Jurkat, Clone E6-1 (cell line): ENCODE results near the gene KLLN.
"Not testable (repeated sequence)": the region's sequence is repeated elsewhere in the genome, so short reads cannot be mapped to it uniquely, and the experiment has no call there.

ENCODE experiments used
- DNase-seq: peaks from one replicate; pipeline ENCODE4 v3.0.0-alpha.2; 2011; ENCODE audit warnings: low read depth, low spot score
- H3K4me3 ChIP-seq: 2 replicates; pipeline ENCODE4 v1.5.1; 2011; ENCODE audit warnings: mild to moderate bottlenecking, low read length, control low read depth, moderate library complexity

The KLLN gene

GRCh38 chr10:87845624-87845998 lies 17.7 kb downstream of the KLLN start:
- DNase-seq = no peak
- no peak overlapping the region for H3K4me3 ChIP-seq

- no peak for DNase-seq
- no peak overlapping the region for H3K4me3 ChIP-seq
Observed at GRCh38 chr10:87844837-87845623, 18.3 kb downstream of the KLLN start.

- no peak overlapping the region for H3K4me3 ChIP-seq
- DNase-seq = no peak
Observed at GRCh38 chr10:87843714-87844113, 19.6 kb downstream of the KLLN start.

GRCh38 chr10:87842776-87843497 lies 20.4 kb downstream of the KLLN start:
- DNase-seq = no peak
- no peak overlapping the region for H3K4me3 ChIP-seq

- no peak for DNase-seq
- H3K4me3 ChIP-seq = no peak overlapping the region
Observed at GRCh38 chr10:87842220-87842641, 21.1 kb downstream of the KLLN start.

GRCh38 chr10:87841186-87841585 lies 22.1 kb downstream of the KLLN start:
- no peak for DNase-seq
- no peak overlapping the region for H3K4me3 ChIP-seq

GRCh38 chr10:87838650-87839049 lies 24.7 kb downstream of the KLLN start:
- H3K4me3 ChIP-seq = no peak overlapping the region
- DNase-seq = no peak

GRCh38 chr10:87837445-87837844 lies 25.9 kb downstream of the KLLN start:
- no peak overlapping the region for H3K4me3 ChIP-seq
- DNase-seq = no peak

GRCh38 chr10:87836098-87836497 lies 27.2 kb downstream of the KLLN start:
- no peak overlapping the region for H3K4me3 ChIP-seq
- no peak for DNase-seq

GRCh38 chr10:87829986-87830729 lies 33.2 kb downstream of the KLLN start:
- no peak for DNase-seq

GRCh38 chr10:87829051-87829450 lies 34.3 kb downstream of the KLLN start:
- H3K4me3 ChIP-seq, DNase-seq: not testable (repeated sequence)

More at GRCh38 chr10:87829986-87830729, 33.2 kb downstream of the KLLN start:
- H3K4me3 ChIP-seq = no peak overlapping the region

GRCh38 chr10:87827681-87828080 lies 35.7 kb downstream of the KLLN start:
- no peak for DNase-seq
- H3K4me3 ChIP-seq = no peak overlapping the region

GRCh38 chr10:87826653-87827052 lies 36.7 kb downstream of the KLLN start:
- no peak overlapping the region for H3K4me3 ChIP-seq
- DNase-seq = no peak

GRCh38 chr10:87819289-87819585 lies 44.1 kb downstream of the KLLN start:
- no peak for DNase-seq
- no peak overlapping the region; the same call in 1 of the 2 replicates for H3K4me3 ChIP-seq

GRCh38 chr10:87818505-87819288 lies 44.6 kb downstream of the KLLN start:
- H3K4me3 ChIP-seq = peak overlapping the region; percentile 83
- peak; percentile 47 for DNase-seq

- DNase-seq = peak; percentile 88
- H3K4me3 ChIP-seq = peak within 1 kb of the TSS; percentile 83
Observed at GRCh38 chr10:87817609-87818504, 45.5 kb downstream of the KLLN start, which contains the start of gene ATAD1. TSS of gene ATAD1 (minus strand) at chr10:87818226. CDS start at chr10:87814599, 3,627 bp downstream.

- no peak for DNase-seq
- H3K4me3 ChIP-seq = peak overlapping the region; percentile 83
Observed at GRCh38 chr10:87816898-87817608, 46.3 kb downstream of the KLLN start.
